PFSK-1 (cell line): Measurements from ENCODE around the gene RAP1A.

Experiments used
- FOXP2 ChIP-seq: optimal IDR thresholded peaks from 2 replicates; pipeline ENCODE3; 2011; ENCODE audit warnings: borderline replicate concordance, control low read depth, inconsistent platforms; ENCODE audit not compliant: insufficient read depth; ENCODE audit errors: extremely low read length, extremely low read depth
- POLR2AphosphoS5 ChIP-seq: IDR thresholded peaks from 2 replicates; pipeline ENCODE4 v1.6.1; 2012; ENCODE audit warnings: low read depth, mild to moderate bottlenecking, control low read depth, low read length, moderate library complexity
- REST ChIP-seq, 2 experiments: IDR thresholded peaks; 2 replicates each; pipeline versions ENCODE4 v1.6.1 to v1.8.0; 2011 to 2012; ENCODE audit warnings: low read depth in 2 of 2, low read length in 2 of 2, control low read depth in 1 of 2, inconsistent platforms in 1 of 2, mild to moderate bottlenecking in 1 of 2, moderate library complexity in 1 of 2; ENCODE audit not compliant: insufficient read depth in 1 of 2
- SIN3A ChIP-seq: IDR thresholded peaks from 2 replicates; pipeline ENCODE4 v1.6.1; 2012; ENCODE audit warnings: mild to moderate bottlenecking, low read length, moderate library complexity, borderline replicate concordance; ENCODE audit not compliant: insufficient read depth
- TAF1 ChIP-seq: IDR thresholded peaks from 2 replicates; pipeline ENCODE4 v1.6.1; 2012; ENCODE audit warnings: low read length, control low read depth, borderline replicate concordance; ENCODE audit not compliant: insufficient read depth

The RAP1A gene

DNA sequence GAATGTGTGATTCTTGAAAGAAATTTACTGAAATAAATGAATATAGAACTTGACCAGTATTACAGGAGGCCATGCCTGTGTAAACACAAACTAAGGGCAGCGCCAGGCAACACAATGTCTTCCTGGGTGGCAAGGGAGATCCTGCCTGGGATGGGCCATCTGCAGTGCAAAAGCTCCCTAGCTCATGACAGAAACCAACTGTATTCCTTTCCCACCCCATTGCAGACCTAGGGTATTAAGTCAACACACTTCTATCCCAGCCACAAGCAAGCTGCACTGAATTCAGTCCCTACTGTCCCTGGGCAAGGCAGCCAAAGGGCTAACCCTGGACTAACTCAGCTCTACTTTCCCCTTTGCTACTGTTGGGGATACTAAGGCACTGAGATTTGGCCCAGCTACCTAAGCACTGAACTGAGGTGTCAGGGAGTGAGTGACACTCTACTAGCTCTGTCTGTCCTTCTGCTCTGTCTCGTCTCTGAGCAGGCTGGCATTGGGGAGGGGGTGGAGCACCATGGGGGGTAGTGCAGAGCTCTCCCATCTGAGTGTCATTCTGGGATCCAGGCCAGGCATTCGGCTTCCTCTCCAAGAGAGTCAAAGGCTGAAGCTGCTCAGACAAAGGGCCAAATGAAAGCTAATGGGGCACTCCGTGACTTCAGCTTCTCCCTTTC, 117.1 kb downstream of the RAP1A start:
- TF ChIP-seq TAF1 = no peak
- TF ChIP-seq REST (IDR thresholded peaks at IDR 0.05; ENCODE audit: insufficient read depth in 1 of 2, low read depth in 2 of 2, low read length in 2 of 2) = no peak
- TF ChIP-seq FOXP2 = no peak
- TF ChIP-seq SIN3A = no peak
- no peak for TF ChIP-seq POLR2AphosphoS5

GRCh38 chr1:111737216-111738132, 117.9 kb downstream of the RAP1A start:
- TF ChIP-seq POLR2AphosphoS5 = no peak
- no peak for TF ChIP-seq SIN3A
- TF ChIP-seq FOXP2 = no peak
- no peak for TF ChIP-seq TAF1
- no peak for TF ChIP-seq REST (IDR thresholded peaks at IDR 0.05; ENCODE audit: insufficient read depth in 1 of 2, low read depth in 2 of 2, low read length in 2 of 2)

DNA sequence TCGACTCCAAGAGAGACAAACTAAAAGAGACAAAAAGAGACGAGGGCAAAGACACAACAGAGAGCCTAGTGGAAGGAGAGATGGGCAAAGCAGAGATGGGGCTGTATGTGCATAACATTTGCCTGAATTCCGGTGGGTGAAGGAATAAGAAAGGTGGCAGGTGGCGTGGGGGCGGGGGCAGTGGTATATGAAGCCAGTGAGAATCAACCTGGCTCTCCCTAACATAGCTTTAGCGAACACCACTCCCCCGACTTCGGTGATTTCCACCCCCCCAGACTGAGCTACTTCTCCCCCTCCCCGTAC, 118.5 kb downstream of the RAP1A start:
- no peak for TF ChIP-seq REST (IDR thresholded peaks at IDR 0.05; ENCODE audit: insufficient read depth in 1 of 2, low read depth in 2 of 2, low read length in 2 of 2)
- no peak for TF ChIP-seq SIN3A
- TF ChIP-seq FOXP2 = no peak
- TF ChIP-seq POLR2AphosphoS5 = no peak
- no peak for TF ChIP-seq TAF1

- no peak for TF ChIP-seq POLR2AphosphoS5
- no peak for TF ChIP-seq REST (IDR thresholded peaks at IDR 0.05; ENCODE audit: insufficient read depth in 1 of 2, low read depth in 2 of 2, low read length in 2 of 2)
- no peak for TF ChIP-seq SIN3A
- TF ChIP-seq FOXP2 = no peak
- TF ChIP-seq TAF1 = no peak
Measured at GRCh38 chr1:111738436-111739193, 119.0 kb downstream of the RAP1A start.
